HL-60 (cell line): ENCODE data around the gene NEK11.

Source experiments
- GABPA ChIP-seq: IDR thresholded peaks from 2 replicates; pipeline ENCODE4 v1.6.1; 2012; ENCODE audit warnings: low read depth
- POLR2AphosphoS5 ChIP-seq: IDR thresholded peaks from 2 replicates; pipeline ENCODE4 v1.6.1; 2012; ENCODE audit warnings: low read depth
- SPI1 ChIP-seq: IDR thresholded peaks from 2 replicates; pipeline ENCODE4 v1.6.1; 2012; ENCODE audit warnings: low read depth, mild to moderate bottlenecking, borderline replicate concordance
- TF ChIP-seq, protein P1 (sequence below): IDR thresholded peaks from one replicate; pipeline ENCODE4 v1.5.1; 2011; ENCODE audit warnings: low read length, control low read depth, inconsistent platforms; ENCODE audit not compliant: insufficient read depth

DNA sequence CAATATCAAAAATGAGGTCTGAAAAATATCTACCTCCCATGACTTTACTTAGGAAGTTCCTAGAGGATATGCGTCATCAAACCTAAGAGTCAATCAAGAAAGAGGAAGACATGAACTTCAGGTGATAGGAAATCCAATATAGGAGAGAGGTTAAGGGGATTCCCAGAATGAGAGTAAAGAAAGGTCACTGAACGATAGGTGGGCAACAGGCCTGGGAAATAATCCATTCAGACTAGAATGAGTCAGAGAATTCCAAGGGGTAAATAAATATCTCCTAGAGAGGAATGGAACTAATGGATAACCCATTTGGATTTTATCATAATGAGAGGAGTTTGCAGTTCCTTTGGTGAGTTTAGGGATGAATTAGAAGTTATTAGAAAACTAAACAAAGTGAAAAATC is 223.8 kb downstream of the NEK11 start:
- TF ChIP-seq, protein P1, sequence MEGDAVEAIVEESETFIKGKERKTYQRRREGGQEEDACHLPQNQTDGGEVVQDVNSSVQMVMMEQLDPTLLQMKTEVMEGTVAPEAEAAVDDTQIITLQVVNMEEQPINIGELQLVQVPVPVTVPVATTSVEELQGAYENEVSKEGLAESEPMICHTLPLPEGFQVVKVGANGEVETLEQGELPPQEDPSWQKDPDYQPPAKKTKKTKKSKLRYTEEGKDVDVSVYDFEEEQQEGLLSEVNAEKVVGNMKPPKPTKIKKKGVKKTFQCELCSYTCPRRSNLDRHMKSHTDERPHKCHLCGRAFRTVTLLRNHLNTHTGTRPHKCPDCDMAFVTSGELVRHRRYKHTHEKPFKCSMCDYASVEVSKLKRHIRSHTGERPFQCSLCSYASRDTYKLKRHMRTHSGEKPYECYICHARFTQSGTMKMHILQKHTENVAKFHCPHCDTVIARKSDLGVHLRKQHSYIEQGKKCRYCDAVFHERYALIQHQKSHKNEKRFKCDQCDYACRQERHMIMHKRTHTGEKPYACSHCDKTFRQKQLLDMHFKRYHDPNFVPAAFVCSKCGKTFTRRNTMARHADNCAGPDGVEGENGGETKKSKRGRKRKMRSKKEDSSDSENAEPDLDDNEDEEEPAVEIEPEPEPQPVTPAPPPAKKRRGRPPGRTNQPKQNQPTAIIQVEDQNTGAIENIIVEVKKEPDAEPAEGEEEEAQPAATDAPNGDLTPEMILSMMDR, result no peak
- TF ChIP-seq POLR2AphosphoS5 (no peak), GABPA (no peak), SPI1 (no peak)
